Measurements from ENCODE around the gene ESR1. TPM values are rescaled to one million over a fixed set of nuclear protein-coding genes. Genes with fewer than 3 reads are reported as not detected.
"Not testable (repeated sequence)": the region's sequence is repeated elsewhere in the genome, so short reads cannot be mapped to it uniquely, and the experiment has no call there.

ESR1 gene
- total RNA-seq, 1 experiment from 2014 or later = under 0.01 TPM

- no peak for DNase-seq
- Histone ChIP-seq H3K36me3 (replicated peaks; ENCODE audit: control insufficient read depth, insufficient read depth, low read length) (no peaks in the 10 kb centered on the region), H3K4me3 (ENCODE audit: insufficient read depth, low read depth, low read length) (no peak overlapping the region), H3K27me3 (ENCODE audit: control insufficient read depth, insufficient read depth, low read length) (no peaks in the 10 kb centered on the region)
These were observed 197.4 kb downstream of the ESR1 start for GRCh38 chr6:152004896-152005295.

GRCh38 chr6:152008779-152009178, 201.3 kb downstream of the ESR1 start:
- no peaks in the 10 kb centered on the region for H3K36me3 ChIP-seq (replicated peaks; ENCODE audit: control insufficient read depth, insufficient read depth, low read length)
- H3K27me3 ChIP-seq (ENCODE audit: control insufficient read depth, insufficient read depth, low read length) = no peaks in the 10 kb centered on the region
- no peak overlapping the region for H3K4me3 ChIP-seq (ENCODE audit: insufficient read depth, low read depth, low read length)
- DNase-seq = no peak

GRCh38 chr6:152012227-152012626, 204.7 kb downstream of the ESR1 start:
- no peak overlapping the region for H3K4me3 ChIP-seq (ENCODE audit: insufficient read depth, low read depth, low read length)
- DNase-seq = no peak
- H3K27me3 ChIP-seq (ENCODE audit: control insufficient read depth, insufficient read depth, low read length) = no peaks in the 10 kb centered on the region
- no peaks in the 10 kb centered on the region for H3K36me3 ChIP-seq (replicated peaks; ENCODE audit: control insufficient read depth, insufficient read depth, low read length)

- DNase-seq = no peak
- no peak overlapping the region for H3K4me3 ChIP-seq (ENCODE audit: insufficient read depth, low read depth, low read length)
- no peaks in the 10 kb centered on the region for H3K27me3 ChIP-seq (ENCODE audit: control insufficient read depth, insufficient read depth, low read length)
- no peaks in the 10 kb centered on the region for H3K36me3 ChIP-seq (replicated peaks; ENCODE audit: control insufficient read depth, insufficient read depth, low read length)
These were observed 211.4 kb downstream of the ESR1 start for GRCh38 chr6:152018876-152019275.

GRCh38 chr6:152022303-152022702, 214.8 kb downstream of the ESR1 start:
- H3K36me3 ChIP-seq (replicated peaks; ENCODE audit: control insufficient read depth, insufficient read depth, low read length) = no peaks in the 10 kb centered on the region
- no peak overlapping the region for H3K4me3 ChIP-seq (ENCODE audit: insufficient read depth, low read depth, low read length)
- DNase-seq = no peak
- H3K27me3 ChIP-seq (ENCODE audit: control insufficient read depth, insufficient read depth, low read length) = no peaks in the 10 kb centered on the region

GRCh38 chr6:152023613-152024012, 216.1 kb downstream of the ESR1 start:
- Histone ChIP-seq H3K4me3 (ENCODE audit: insufficient read depth, low read depth, low read length) (no peak overlapping the region), H3K27me3 (ENCODE audit: control insufficient read depth, insufficient read depth, low read length) (no peaks in the 10 kb centered on the region), H3K36me3 (replicated peaks; ENCODE audit: control insufficient read depth, insufficient read depth, low read length) (no peaks in the 10 kb centered on the region)
- DNase-seq = no peak

GRCh38 chr6:152026291-152026690, 218.8 kb downstream of the ESR1 start:
- Histone ChIP-seq H3K27me3 (ENCODE audit: control insufficient read depth, insufficient read depth, low read length) (no peaks in the 10 kb centered on the region), H3K36me3 (replicated peaks; ENCODE audit: control insufficient read depth, insufficient read depth, low read length) (no peaks in the 10 kb centered on the region), H3K4me3 (ENCODE audit: insufficient read depth, low read depth, low read length) (no peak overlapping the region)
- no peak for DNase-seq

- not testable (repeated sequence) for H3K4me3 ChIP-seq (ENCODE audit: insufficient read depth, low read depth, low read length); DNase-seq; H3K36me3 ChIP-seq (replicated peaks; ENCODE audit: control insufficient read depth, insufficient read depth, low read length); H3K27me3 ChIP-seq (ENCODE audit: control insufficient read depth, insufficient read depth, low read length)
These were observed 219.3 kb downstream of the ESR1 start for GRCh38 chr6:152026744-152027143.

- not testable (repeated sequence) for H3K36me3 ChIP-seq (replicated peaks; ENCODE audit: control insufficient read depth, insufficient read depth, low read length); H3K4me3 ChIP-seq (ENCODE audit: insufficient read depth, low read depth, low read length); H3K27me3 ChIP-seq (ENCODE audit: control insufficient read depth, insufficient read depth, low read length); DNase-seq
These were observed 226.3 kb downstream of the ESR1 start for GRCh38 chr6:152033765-152034164.

- Histone ChIP-seq H3K27me3 (ENCODE audit: control insufficient read depth, insufficient read depth, low read length) (no peaks in the 10 kb centered on the region), H3K36me3 (replicated peaks; ENCODE audit: control insufficient read depth, insufficient read depth, low read length) (no peaks in the 10 kb centered on the region), H3K4me3 (ENCODE audit: insufficient read depth, low read depth, low read length) (no peak overlapping the region)
- no peak for DNase-seq
These were observed 227.1 kb downstream of the ESR1 start for GRCh38 chr6:152034631-152035030.

- H3K36me3 ChIP-seq (replicated peaks; ENCODE audit: control insufficient read depth, insufficient read depth, low read length) = no peaks in the 10 kb centered on the region
- H3K27me3 ChIP-seq (ENCODE audit: control insufficient read depth, insufficient read depth, low read length) = no peaks in the 10 kb centered on the region
- H3K4me3 ChIP-seq (ENCODE audit: insufficient read depth, low read depth, low read length) = no peak overlapping the region
- DNase-seq = no peak
These were observed 238.6 kb downstream of the ESR1 start for GRCh38 chr6:152046118-152046517.

GRCh38 chr6:152048921-152049320, 241.4 kb downstream of the ESR1 start:
- DNase-seq = no peak
- no peak overlapping the region for H3K4me3 ChIP-seq (ENCODE audit: insufficient read depth, low read depth, low read length)
- H3K36me3 ChIP-seq (replicated peaks; ENCODE audit: control insufficient read depth, insufficient read depth, low read length) = no peaks in the 10 kb centered on the region
- no peaks in the 10 kb centered on the region for H3K27me3 ChIP-seq (ENCODE audit: control insufficient read depth, insufficient read depth, low read length)

- H3K4me3 ChIP-seq (ENCODE audit: insufficient read depth, low read depth, low read length) = no peak overlapping the region
- H3K27me3 ChIP-seq (ENCODE audit: control insufficient read depth, insufficient read depth, low read length) = no peaks in the 10 kb centered on the region
- DNase-seq = no peak
- no peaks in the 10 kb centered on the region for H3K36me3 ChIP-seq (replicated peaks; ENCODE audit: control insufficient read depth, insufficient read depth, low read length)
These were observed 242.0 kb downstream of the ESR1 start for GRCh38 chr6:152049502-152049901.

- H3K36me3 ChIP-seq (replicated peaks; ENCODE audit: control insufficient read depth, insufficient read depth, low read length) = no peaks in the 10 kb centered on the region
- no peak overlapping the region for H3K4me3 ChIP-seq (ENCODE audit: insufficient read depth, low read depth, low read length)
- no peaks in the 10 kb centered on the region for H3K27me3 ChIP-seq (ENCODE audit: control insufficient read depth, insufficient read depth, low read length)
- DNase-seq = no peak
These were observed 243.1 kb downstream of the ESR1 start for GRCh38 chr6:152050451-152051195.

GRCh38 chr6:152052061-152052460, 244.6 kb downstream of the ESR1 start:
- DNase-seq = peak; percentile 16
- H3K36me3 ChIP-seq (replicated peaks; ENCODE audit: control insufficient read depth, insufficient read depth, low read length) = no peaks in the 10 kb centered on the region
- no peaks in the 10 kb centered on the region for H3K27me3 ChIP-seq (ENCODE audit: control insufficient read depth, insufficient read depth, low read length)
- no peak overlapping the region for H3K4me3 ChIP-seq (ENCODE audit: insufficient read depth, low read depth, low read length)

GRCh38 chr6:152053332-152053731, 245.8 kb downstream of the ESR1 start:
- DNase-seq = no peak
- H3K27me3 ChIP-seq (ENCODE audit: control insufficient read depth, insufficient read depth, low read length) = no peaks in the 10 kb centered on the region
- no peak overlapping the region for H3K4me3 ChIP-seq (ENCODE audit: insufficient read depth, low read depth, low read length)
- no peaks in the 10 kb centered on the region for H3K36me3 ChIP-seq (replicated peaks; ENCODE audit: control insufficient read depth, insufficient read depth, low read length)
